Vagina (tissue), 2 donors: Measurements from ENCODE around the gene ADAP2. TPM values are rescaled to one million over a fixed set of nuclear protein-coding genes. Genes with fewer than 3 reads are reported as not detected.

Experiments used
- DNase-seq, 2 donors: peaks; one replicate each; pipeline ENCODE4 v3.0.0-alpha.2; 2017; ENCODE audit errors: extremely low spot score in 2 of 2
- H3K27ac ChIP-seq: fragments of 200-600 bp; sonication (generic); one replicate; pipeline ENCODE4 v1.5.1; 2019
- H3K27me3 ChIP-seq: fragments of 200-600 bp; sonication (generic); one replicate; pipeline ENCODE4 v1.5.1; 2019
- H3K36me3 ChIP-seq, 2 donors: fragments of 200-600 bp; sonication (generic); one replicate each; pipeline ENCODE4 v1.5.1; 2017 to 2019
- H3K4me1 ChIP-seq: fragments of 200-600 bp; sonication (generic); one replicate; pipeline ENCODE4 v1.5.1; 2019
- H3K4me3 ChIP-seq, 2 donors: fragments of 200-600 bp; sonication (generic); 1 replicate in 1 of 2; 2 replicates in 1 of 2; pipeline ENCODE4 v1.5.1; 2016 to 2019
- H3K9me3 ChIP-seq: fragments of 200-600 bp; sonication (generic); one replicate; pipeline ENCODE4 v1.5.1; 2019
- POLR2A ChIP-seq, 2 donors: fragments of 450-650 bp; IDR thresholded peaks; one replicate each; pipeline ENCODE4 v1.6.1; 2017; ENCODE audit warnings: antibody characterized with exemption in 2 of 2, mild to moderate bottlenecking in 2 of 2, moderate library complexity in 2 of 2
- POLR2AphosphoS5 ChIP-seq, 2 donors: sonication (generic); formaldehyde crosslinking; IDR thresholded peaks; one replicate each; pipeline ENCODE4 v1.9.0; 2017; ENCODE audit warnings: antibody characterized with exemption in 2 of 2, mild to moderate bottlenecking in 2 of 2, low read depth in 1 of 2; ENCODE audit not compliant: insufficient read depth in 1 of 2
- intact Hi-C: fragments of 100-400 bp; cut with DNase I; formaldehyde crosslinking; loops from one replicate; pipeline ENCODE4 v1.15.1; 2023
- total RNA-seq: library from RNA; depleted of rRNA; stranded (reverse); fragments of >200 nt; gene quantifications from one replicate; pipeline ENCODE4 v1.2.3, GENCODE V29; 2016
- TF ChIP-seq, protein P1 (sequence below), 3 experiments: fragments of 450-650 bp in 2 of 3; fragments of 200-600 bp in 1 of 3; sonication (generic) in 1 of 3; IDR thresholded peaks; one replicate each; pipeline ENCODE4 v1.5.1; 2017 to 2019; ENCODE audit warnings: antibody characterized with exemption in 3 of 3, mild to moderate bottlenecking in 2 of 3, moderate library complexity in 2 of 3

The ADAP2 gene
- total RNA-seq, 1 donor from 2014 or later = 14.0 TPM

- no peak overlapping the region for H3K27ac ChIP-seq
- intact Hi-C loops = no loop called here
- DNase-seq = no peak
- no peaks in the 10 kb centered on the region for H3K9me3 ChIP-seq
- H3K4me3 ChIP-seq = no peak overlapping the region
- peaks cover 2% of the 10 kb centered on the region for H3K4me1 ChIP-seq
- H3K36me3 ChIP-seq = no peaks in the 10 kb centered on the region
- no peaks in the 10 kb centered on the region for H3K27me3 ChIP-seq
- no peak for TF ChIP-seq POLR2A (IDR thresholded peaks at IDR 0.05)
- TF ChIP-seq, protein P1, sequence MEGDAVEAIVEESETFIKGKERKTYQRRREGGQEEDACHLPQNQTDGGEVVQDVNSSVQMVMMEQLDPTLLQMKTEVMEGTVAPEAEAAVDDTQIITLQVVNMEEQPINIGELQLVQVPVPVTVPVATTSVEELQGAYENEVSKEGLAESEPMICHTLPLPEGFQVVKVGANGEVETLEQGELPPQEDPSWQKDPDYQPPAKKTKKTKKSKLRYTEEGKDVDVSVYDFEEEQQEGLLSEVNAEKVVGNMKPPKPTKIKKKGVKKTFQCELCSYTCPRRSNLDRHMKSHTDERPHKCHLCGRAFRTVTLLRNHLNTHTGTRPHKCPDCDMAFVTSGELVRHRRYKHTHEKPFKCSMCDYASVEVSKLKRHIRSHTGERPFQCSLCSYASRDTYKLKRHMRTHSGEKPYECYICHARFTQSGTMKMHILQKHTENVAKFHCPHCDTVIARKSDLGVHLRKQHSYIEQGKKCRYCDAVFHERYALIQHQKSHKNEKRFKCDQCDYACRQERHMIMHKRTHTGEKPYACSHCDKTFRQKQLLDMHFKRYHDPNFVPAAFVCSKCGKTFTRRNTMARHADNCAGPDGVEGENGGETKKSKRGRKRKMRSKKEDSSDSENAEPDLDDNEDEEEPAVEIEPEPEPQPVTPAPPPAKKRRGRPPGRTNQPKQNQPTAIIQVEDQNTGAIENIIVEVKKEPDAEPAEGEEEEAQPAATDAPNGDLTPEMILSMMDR (IDR thresholded peaks at IDR 0.05) = no peak
- TF ChIP-seq POLR2AphosphoS5 (IDR thresholded peaks at IDR 0.05; ENCODE audit: insufficient read depth in 1 of 2, low read depth in 1 of 2) = no peak
Observed at GRCh38 chr17:30917050-30917449, 4.7 kb upstream of the ADAP2 start.

DNA sequence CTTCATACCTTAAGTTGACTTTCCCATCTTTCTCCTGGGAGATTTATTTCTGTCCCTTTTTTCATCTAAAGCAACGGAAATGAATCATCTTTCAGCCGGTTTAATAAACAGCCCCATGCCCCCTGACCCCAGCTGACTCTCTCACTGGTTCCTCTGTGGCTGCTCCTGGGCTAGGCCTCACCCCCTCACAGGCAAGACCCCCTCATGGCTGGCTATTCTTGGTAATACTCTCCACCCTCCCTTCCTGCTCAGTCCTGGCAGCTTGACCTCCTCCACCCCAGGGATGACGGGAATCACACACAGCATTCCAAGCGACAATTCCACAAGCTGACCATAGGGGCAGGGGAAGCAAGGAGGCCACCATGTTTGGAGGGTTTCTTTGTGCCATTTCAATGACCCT, 1.5 kb upstream of the ADAP2 start:
- intact Hi-C loops = no loop called here
- Histone ChIP-seq H3K27ac (no peak overlapping the region), H3K4me1 (peaks cover 11% of the 10 kb centered on the region), H3K9me3 (no peaks in the 10 kb centered on the region), H3K4me3 (no peak overlapping the region), H3K27me3 (no peaks in the 10 kb centered on the region), H3K36me3 (no peaks in the 10 kb centered on the region)
- TF ChIP-seq POLR2A (IDR thresholded peaks at IDR 0.05) (no peak), POLR2AphosphoS5 (IDR thresholded peaks at IDR 0.05; ENCODE audit: insufficient read depth in 1 of 2, low read depth in 1 of 2) (no peak)
- TF ChIP-seq, protein P1 (IDR thresholded peaks at IDR 0.05) = no peak
- DNase-seq = no peak

DNA sequence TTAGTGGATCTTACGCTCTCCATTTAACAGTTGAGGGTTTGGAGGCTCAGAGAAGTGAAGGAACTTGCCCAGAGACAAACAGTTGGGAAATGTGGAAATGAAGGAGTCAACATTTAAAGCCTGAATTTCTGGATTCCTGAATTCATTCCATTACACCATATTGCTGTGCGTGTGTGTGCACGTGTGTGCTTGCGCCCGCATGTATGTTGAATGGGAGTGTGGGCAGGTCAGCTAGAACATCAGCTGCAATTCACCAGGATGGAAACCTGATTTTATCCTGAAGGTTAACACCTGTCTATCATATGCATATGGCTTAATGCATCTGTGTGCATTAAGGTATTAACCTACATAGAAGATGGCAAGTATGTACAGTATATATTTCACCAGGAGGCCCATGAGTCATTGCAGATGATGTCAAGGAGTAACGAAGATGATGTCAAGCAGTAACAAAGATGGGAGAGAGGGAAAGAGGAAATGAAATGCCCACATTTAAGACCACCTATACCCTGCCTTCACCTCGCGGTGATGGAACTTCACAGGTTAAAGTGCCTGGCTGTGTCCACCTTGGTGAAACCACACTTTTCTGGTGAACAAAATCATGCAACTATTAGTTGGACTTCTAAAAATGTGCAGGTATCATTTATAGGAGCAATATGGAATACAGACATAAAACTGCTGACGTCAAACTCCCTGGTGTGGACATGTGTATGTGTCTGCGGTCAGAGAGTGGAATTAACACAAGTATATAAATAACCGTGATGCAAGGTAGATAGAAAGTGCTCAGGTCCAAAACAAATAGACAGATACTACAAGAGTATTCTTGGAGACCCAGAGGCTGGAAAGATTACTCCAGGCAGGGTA, 832 bp upstream of the ADAP2 start:
- DNase-seq = no peak
- intact Hi-C loops = no loop called here
- Histone ChIP-seq H3K27ac (no peak overlapping the region), H3K9me3 (no peaks in the 10 kb centered on the region), H3K36me3 (no peaks in the 10 kb centered on the region), H3K4me3 (peak overlapping the region in 1 of 2 donors; percentile 41), H3K27me3 (no peaks in the 10 kb centered on the region), H3K4me1 (peaks cover 11% of the 10 kb centered on the region)
- TF ChIP-seq POLR2AphosphoS5 (IDR thresholded peaks at IDR 0.05; ENCODE audit: insufficient read depth in 1 of 2, low read depth in 1 of 2) (no peak), POLR2A (IDR thresholded peaks at IDR 0.05) (no peak)
- TF ChIP-seq, protein P1 (IDR thresholded peaks at IDR 0.05) = no peak

DNA sequence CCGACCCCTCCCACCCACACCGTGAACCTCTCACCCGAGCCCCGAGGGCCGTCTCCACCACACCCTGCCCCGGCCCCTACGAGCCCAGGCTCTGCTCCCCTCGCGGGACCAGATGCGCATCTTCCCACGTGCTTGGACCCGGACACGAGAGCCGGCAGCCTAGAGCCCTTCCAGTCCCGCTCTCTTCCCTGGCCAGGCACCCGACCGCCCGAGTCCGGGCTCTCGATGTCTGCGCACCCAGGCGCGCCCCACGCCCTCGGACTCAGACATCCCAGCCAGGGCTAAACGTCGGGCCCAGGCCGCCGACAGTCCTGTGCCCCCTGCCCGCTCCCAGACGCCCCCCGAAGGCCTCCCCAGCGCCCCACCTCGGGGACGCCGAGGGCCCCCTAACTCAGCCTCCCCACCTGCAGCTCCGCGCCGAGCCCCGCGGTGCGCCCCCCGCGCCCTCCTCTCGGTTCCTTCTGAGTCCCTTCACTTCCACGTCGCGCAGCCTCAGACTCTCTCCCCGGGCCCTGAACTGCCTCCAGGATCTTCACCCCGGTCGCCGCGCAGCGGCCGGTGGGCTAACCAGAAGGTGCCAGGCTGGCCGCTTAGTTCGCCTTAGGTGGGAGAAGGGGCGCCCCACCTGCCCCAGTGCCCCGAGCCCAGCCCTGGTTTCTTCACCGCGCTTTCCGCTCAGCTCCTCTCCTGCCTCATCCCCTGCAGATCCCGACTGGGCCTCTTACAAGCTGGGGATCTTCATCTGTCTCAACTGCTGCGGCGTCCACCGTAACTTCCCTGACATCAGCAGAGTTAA, 688 bp downstream of the ADAP2 start:
- Histone ChIP-seq H3K4me3 (peak overlapping the region; percentile 41 to 44), H3K27me3 (no peaks in the 10 kb centered on the region), H3K9me3 (no peaks in the 10 kb centered on the region), H3K36me3 (no peaks in the 10 kb centered on the region), H3K4me1 (peaks cover 11% of the 10 kb centered on the region), H3K27ac (no peak overlapping the region)
- no peak for DNase-seq
- intact Hi-C loops = no loop called here
- TF ChIP-seq POLR2A (IDR thresholded peaks at IDR 0.05) (no peak), POLR2AphosphoS5 (IDR thresholded peaks at IDR 0.05; ENCODE audit: insufficient read depth in 1 of 2, low read depth in 1 of 2) (no peak)
- TF ChIP-seq, protein P1 (IDR thresholded peaks at IDR 0.05) = no peak
